IPS-20b (cell line): ENCODE results near the gene FGF18.
A peak's percentile ranks its signal among the peaks of the same experiment; 100 is the strongest.

Source experiments
- H3K27ac ChIP-seq: one replicate; pipeline ENCODE4 v1.5.1; 2013; ENCODE audit warnings: low read length
- H3K27me3 ChIP-seq: 2 replicates; pipeline ENCODE4 v1.6.1; 2013; ENCODE audit warnings: mild to moderate bottlenecking, low read length, inconsistent platforms; ENCODE audit not compliant: insufficient read depth
- H3K36me3 ChIP-seq: 2 replicates; pipeline ENCODE4 v1.6.1; 2013; ENCODE audit warnings: low read depth, mild to moderate bottlenecking, inconsistent platforms, low read length, moderate library complexity; ENCODE audit not compliant: insufficient read depth
- H3K4me1 ChIP-seq: 2 replicates; pipeline ENCODE4 v1.6.1; 2013; ENCODE audit warnings: mild to moderate bottlenecking, control low read depth, inconsistent platforms, low read length, moderate library complexity; ENCODE audit not compliant: insufficient read depth
- H3K4me3 ChIP-seq: 2 replicates; pipeline ENCODE4 v1.5.1; 2013; ENCODE audit warnings: mild to moderate bottlenecking, low read length, inconsistent platforms
- H3K9ac ChIP-seq: 2 replicates; pipeline ENCODE4 v1.6.1; 2013; ENCODE audit warnings: low read depth, mild to moderate bottlenecking, inconsistent platforms, low read length, moderate library complexity
- H3K9me3 ChIP-seq: 2 replicates; pipeline ENCODE4 v1.6.1; 2013; ENCODE audit warnings: mild to moderate bottlenecking, low read depth, low read length, inconsistent platforms; ENCODE audit not compliant: insufficient read depth

FGF18 gene

DNA sequence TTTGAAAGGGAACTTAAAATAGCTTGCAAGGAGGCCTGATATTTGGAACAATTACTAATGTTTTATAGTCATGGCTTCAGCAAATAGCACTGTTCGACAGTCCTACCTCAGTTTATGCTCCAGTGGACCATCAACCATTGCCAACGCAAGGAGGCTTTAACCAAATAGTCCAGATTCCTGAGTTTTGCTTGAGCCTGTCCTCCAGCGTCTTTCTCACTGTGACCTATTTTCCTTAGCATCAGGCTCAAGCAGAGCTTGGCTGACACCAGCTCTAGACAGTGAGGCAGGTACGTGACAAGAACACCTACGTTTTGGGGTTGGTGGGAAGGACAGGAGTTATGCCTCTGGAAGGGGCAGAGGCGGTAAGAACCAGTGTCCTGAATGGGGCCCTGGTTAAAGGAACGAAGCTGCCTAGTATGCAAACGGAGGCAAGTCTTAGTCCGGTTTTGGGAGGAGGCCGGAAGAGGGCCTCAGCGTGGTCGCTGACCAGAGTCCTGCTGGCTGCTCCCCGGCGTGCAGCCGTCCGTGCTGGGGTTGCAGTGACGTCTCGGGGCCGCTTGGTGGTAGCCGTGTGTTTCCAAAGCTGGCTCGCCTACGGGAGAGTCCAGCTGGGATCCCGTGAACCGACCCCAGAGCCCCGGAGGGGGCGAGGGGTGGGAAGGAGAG lies 998 bp upstream of the FGF18 start:
- H3K4me1 ChIP-seq, result peaks cover 4% of the 10 kb centered on the region
- peaks cover 45% of the 10 kb centered on the region for H3K27me3 ChIP-seq
- no peaks in the 10 kb centered on the region for H3K9me3 ChIP-seq
- H3K36me3 ChIP-seq, result peaks cover 4% of the 10 kb centered on the region
- no peak overlapping the region for H3K9ac ChIP-seq
- peak overlapping the region; percentile 71 for H3K4me3 ChIP-seq
- H3K27ac ChIP-seq, result no peak overlapping the region

DNA sequence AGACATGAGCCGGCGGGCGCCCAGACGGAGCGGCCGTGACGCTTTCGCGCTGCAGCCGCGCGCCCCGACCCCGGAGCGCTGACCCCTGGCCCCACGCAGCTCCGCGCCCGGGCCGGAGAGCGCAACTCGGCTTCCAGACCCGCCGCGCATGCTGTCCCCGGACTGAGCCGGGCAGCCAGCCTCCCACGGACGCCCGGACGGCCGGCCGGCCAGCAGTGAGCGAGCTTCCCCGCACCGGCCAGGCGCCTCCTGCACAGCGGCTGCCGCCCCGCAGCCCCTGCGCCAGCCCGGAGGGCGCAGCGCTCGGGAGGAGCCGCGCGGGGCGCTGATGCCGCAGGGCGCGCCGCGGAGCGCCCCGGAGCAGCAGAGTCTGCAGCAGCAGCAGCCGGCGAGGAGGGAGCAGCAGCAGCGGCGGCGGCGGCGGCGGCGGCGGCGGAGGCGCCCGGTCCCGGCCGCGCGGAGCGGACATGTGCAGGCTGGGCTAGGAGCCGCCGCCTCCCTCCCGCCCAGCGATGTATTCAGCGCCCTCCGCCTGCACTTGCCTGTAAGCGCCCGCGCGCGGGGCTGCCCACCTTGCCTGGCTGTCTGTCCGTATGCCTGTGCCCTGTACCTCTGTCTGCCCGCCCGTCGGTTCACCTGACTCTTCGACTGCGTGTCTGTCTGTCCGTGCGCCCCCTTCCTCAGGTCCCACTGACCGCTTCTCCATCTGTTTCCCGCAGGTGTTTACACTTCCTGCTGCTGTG lies 412 bp downstream of the FGF18 start:
- Histone ChIP-seq H3K27ac (no peak overlapping the region), H3K27me3 (peaks cover 45% of the 10 kb centered on the region), H3K4me1 (peaks cover 5% of the 10 kb centered on the region), H3K36me3 (no peaks in the 10 kb centered on the region), H3K9me3 (no peaks in the 10 kb centered on the region), H3K9ac (no peak overlapping the region), H3K4me3 (peak overlapping the region; percentile 71)

DNA sequence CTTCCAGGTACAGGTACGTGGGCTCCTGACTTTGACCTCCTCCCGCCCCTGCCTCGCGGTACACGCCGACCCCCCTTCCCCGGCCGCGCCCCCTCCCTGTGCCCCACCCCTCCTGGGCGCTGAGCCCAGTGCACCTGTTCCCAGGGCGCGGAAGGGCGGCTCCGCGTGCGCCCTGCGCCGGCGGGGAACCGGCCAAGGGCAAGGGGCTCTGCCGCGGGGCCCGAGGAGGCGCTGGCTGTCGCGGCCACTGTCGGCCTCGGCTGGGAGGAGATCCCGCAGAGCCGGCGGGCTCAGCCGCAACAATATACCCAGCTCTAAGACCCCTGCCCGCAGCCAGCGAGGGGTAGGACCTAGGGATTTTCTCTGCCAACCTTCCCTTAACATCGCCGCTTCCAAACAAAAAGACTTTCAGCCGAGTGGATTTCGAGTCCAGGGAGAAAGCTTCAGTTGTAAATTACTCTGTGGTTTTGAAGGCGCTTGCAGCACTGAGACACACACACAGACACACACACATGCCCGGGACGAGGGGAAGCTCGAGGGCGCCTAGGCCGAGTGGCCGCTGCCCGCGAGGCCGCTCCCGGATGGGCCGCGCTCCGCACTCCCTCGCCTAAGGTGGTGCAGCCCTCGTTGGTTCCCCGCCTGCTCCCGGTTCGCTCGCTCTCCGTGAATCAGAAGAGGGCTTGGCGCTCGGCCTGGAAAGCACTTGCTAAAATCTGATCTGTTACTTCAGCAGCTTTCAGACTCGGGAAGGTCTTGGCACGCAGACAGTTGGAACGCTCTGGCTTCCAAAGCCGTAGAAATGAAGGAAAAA lies 1.2 kb downstream of the FGF18 start:
- peaks cover 45% of the 10 kb centered on the region for H3K27me3 ChIP-seq
- no peak overlapping the region for H3K27ac ChIP-seq
- peak overlapping the region; percentile 53; the same call in 1 of the 2 replicates for H3K9ac ChIP-seq
- peaks cover 7% of the 10 kb centered on the region for H3K4me1 ChIP-seq
- H3K4me3 ChIP-seq, result peak overlapping the region; percentile 68
- H3K9me3 ChIP-seq, result no peaks in the 10 kb centered on the region
- H3K36me3 ChIP-seq, result no peaks in the 10 kb centered on the region

DNA sequence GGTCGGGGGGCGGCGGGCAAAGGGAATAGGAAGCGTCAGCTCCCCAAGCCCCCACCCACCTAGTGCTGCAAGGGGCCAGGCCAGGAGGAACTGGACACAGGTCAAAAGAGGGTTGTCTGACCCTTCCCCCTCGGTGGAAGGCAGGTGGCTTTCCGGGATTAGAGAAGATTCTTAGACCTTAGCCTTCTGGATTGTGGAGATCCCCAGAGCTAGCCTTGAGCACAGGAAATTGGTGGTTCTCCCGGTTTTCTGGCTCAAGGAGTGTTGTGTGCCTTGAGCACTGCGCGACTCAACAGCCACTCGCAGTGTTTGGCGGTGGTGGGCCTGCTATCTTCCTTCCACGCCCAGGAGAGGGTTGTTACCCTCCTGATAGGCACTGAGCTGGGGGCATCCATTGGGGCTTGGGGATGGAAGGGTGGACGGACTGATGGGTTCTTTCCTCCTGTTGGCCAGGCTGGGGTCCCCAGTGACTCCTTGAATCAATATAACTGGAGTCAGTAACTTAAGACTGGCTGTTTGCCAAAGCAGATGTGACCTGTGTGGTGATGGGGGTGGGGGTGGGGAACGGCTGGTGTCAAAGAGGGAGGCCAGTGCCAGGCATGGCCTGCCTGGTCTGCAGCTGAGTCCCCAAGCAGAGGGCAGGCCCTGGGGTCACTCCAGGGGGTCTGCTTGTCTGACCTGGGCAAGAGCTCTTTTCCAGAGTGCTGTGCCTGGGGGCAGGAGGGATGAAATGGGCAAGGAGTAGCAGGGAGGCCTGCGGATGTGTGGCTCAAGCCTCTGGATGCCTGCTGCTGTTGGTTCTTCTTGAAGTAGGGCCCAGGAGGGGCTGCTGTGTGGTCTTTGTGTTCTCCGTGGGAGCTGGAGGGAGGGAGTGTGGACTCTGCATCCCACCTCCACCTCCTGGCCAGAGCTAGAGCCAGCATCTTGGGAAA lies 2.1 kb downstream of the FGF18 start:
- H3K9me3 ChIP-seq, result no peaks in the 10 kb centered on the region
- no peak overlapping the region for H3K27ac ChIP-seq
- peaks cover 7% of the 10 kb centered on the region for H3K4me1 ChIP-seq
- H3K9ac ChIP-seq, result no peak overlapping the region
- H3K27me3 ChIP-seq, result peaks cover 45% of the 10 kb centered on the region
- no peaks in the 10 kb centered on the region for H3K36me3 ChIP-seq
- peak overlapping the region; percentile 68; the same call in 1 of the 2 replicates for H3K4me3 ChIP-seq

DNA sequence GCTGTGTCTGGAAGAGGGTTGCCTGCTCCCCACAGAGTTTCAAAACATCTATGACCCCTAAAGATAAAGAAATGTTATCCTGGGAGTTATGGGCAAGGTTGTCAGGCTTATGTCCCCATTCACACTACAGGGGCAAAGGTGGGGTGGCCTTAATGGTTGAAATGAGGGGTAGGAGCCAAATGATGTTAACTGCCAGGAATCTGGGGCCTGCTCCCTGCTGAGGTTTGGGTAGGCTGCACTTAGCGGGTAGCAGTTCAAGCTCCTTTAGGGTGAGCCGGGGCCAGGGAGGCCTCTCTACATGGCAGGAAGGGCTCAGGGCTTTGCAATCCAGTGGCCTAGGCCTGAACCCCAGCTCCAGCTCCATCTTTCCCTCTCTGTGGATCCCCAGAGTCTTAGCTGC lies 3.0 kb downstream of the FGF18 start:
- H3K4me3 ChIP-seq, result no peak overlapping the region
- no peak overlapping the region for H3K9ac ChIP-seq
- peaks cover 45% of the 10 kb centered on the region for H3K27me3 ChIP-seq
- H3K27ac ChIP-seq, result no peak overlapping the region
- H3K9me3 ChIP-seq, result no peaks in the 10 kb centered on the region
- peaks cover 7% of the 10 kb centered on the region for H3K4me1 ChIP-seq
- no peaks in the 10 kb centered on the region for H3K36me3 ChIP-seq

DNA sequence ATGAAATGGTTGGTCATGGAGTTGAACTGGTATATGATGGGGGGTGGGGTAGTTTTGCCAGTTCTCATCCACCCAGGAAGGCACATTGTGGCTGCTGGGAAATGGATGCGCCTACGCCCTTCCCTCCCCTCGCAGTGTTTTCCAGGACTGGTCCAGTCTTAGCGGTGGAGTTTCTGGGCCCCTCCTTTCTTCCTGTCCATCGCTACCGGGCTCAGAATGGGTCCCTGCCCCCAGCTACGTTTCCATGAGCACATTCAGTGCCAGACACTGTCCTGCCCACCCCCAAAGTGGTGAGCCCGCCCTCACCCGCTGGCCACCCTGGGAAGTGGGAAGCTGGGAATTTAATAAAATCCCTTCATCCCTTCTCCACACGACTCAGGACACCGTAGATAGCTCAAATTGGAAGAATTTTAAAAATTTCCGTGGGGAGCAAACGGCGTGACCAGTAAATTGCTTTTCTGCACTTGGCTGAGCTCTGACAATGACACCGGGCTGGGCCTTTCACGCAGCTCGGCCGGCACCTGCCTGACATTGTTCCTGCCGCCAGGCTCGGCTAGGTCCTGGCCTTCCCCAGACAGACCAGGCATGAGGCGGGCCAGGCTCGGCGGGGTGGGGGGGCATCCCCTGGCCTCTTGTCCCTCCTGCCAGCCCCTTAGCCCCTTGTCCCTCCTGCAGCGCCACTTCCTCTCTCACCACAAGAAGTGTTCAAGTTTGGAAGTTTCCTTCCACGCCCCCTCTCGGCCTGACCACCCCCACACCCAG lies 3.6 kb downstream of the FGF18 start:
- no peaks in the 10 kb centered on the region for H3K9me3 ChIP-seq

DNA sequence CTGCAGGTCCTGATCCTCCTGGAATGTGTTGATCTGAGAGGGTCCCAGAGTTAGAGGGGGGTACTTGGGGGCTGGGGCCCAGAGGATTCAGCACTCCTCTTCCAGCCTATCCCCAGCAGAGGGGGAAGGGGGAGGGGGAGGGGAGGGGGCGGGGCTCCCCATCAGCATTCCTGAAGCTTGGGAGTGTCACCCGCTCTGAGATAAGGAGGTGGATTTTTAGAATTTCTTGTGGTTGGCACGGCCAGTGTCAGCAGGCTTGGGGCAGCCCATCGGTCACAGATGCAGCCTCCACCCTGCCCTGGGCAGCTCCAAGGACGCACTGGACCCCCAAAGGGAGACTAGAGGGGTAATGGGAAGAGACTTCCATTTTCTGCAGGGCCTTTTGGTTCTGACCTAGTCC lies 5.3 kb downstream of the FGF18 start:
- Histone ChIP-seq H3K4me3 (no peak overlapping the region), H3K27me3 (peaks cover 35% of the 10 kb centered on the region), H3K9ac (no peak overlapping the region), H3K4me1 (peaks cover 7% of the 10 kb centered on the region), H3K9me3 (no peaks in the 10 kb centered on the region), H3K36me3 (no peaks in the 10 kb centered on the region), H3K27ac (no peak overlapping the region)

More for the DNA sequence above, 3.6 kb downstream of the FGF18 start:
- no peak overlapping the region for H3K27ac ChIP-seq
- no peaks in the 10 kb centered on the region for H3K36me3 ChIP-seq
- H3K4me3 ChIP-seq, result no peak overlapping the region
- H3K9ac ChIP-seq, result no peak overlapping the region
- peaks cover 45% of the 10 kb centered on the region for H3K27me3 ChIP-seq
- peaks cover 7% of the 10 kb centered on the region for H3K4me1 ChIP-seq

DNA sequence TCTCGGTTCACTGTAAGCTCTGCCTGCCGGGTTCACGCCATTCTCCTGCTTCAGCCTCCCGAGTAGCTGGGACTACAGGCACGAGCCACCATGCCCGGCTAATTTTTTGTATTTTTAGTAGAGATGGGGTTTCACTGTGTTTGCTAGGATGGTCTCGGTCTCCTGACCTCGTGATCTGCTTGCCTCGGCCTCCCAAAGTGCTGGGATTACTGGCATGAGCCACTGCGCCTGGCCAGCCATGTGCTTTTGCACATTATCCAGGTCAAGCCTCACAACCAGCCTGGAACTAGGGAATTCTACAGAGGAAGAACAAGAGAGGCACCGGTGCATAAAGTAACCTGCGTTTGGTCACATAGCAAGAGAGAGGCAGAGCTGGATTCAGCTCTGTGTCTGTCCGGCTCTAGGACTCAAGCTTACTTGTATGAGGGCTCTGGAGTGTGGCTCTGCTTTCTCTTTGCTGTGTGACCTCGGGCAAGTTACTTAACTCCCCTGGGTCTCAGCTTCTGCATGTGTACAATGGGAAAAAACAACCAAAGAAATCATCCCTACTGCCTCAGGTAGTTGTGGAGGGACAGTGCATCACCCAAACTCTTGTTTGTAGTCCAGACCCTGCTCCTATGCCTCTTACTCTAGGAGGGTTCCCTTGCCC lies 6.3 kb downstream of the FGF18 start:
- Histone ChIP-seq H3K36me3 (no peaks in the 10 kb centered on the region), H3K9me3 (no peaks in the 10 kb centered on the region), H3K9ac (no peak overlapping the region), H3K27me3 (peaks cover 25% of the 10 kb centered on the region), H3K4me3 (no peak overlapping the region), H3K4me1 (peaks cover 7% of the 10 kb centered on the region), H3K27ac (no peak overlapping the region)

DNA sequence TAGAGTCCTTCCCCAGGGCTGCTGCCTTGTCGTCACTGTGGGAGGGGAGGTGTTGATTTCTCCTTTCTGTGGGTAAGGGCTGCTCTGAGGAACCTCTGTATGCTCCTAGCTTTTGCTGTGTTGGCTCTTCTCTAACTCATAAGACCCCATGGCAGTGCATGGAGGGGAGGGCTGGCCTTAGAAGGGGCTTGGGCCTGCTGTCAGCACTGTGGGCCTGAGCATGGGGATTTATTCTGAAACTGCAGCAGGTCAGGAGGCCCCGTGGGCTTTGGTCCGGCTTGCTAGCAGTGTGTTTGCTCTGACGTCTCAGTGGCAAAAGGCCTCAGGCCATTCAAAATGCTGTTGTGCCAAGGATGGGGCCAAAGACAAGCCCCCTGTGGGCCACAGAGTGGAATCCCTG lies 6.8 kb downstream of the FGF18 start:
- H3K9me3 ChIP-seq, result no peaks in the 10 kb centered on the region
- no peak overlapping the region for H3K4me3 ChIP-seq
- peaks cover 19% of the 10 kb centered on the region for H3K27me3 ChIP-seq
- H3K36me3 ChIP-seq, result no peaks in the 10 kb centered on the region
- H3K9ac ChIP-seq, result no peak overlapping the region
- H3K4me1 ChIP-seq, result peaks cover 6% of the 10 kb centered on the region
- H3K27ac ChIP-seq, result no peak overlapping the region

DNA sequence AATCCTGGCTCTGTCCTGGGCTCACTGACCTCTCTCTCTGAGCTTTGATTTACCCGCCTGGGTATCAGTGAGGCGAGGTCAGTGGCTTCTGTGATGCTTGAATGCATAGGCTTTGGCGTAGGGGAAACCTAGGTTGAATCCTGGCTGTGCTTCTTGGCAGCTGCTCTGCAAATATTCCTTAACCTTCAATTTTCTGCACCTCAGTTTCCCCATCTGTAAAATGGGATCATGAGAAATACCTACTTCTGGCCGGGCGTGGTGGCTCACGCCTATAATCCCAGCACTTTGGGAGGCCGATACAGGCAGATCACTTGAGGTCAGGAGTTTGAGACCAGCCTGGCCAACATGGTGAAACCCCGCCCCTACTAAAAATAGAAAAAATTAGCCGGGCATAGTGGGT lies 7.2 kb downstream of the FGF18 start:
- H3K27ac ChIP-seq, result no peak overlapping the region
- H3K9ac ChIP-seq, result no peak overlapping the region
- H3K4me3 ChIP-seq, result no peak overlapping the region
- no peaks in the 10 kb centered on the region for H3K9me3 ChIP-seq
- peaks cover 15% of the 10 kb centered on the region for H3K27me3 ChIP-seq
- H3K4me1 ChIP-seq, result peaks cover 3% of the 10 kb centered on the region; the same call in 1 of the 2 replicates
- H3K36me3 ChIP-seq, result no peaks in the 10 kb centered on the region
